Stimulated activated naive CD4-positive, alpha-beta T cell treated with Interleukin-2 at 50 U/mL for 16 hours (primary cell): Measurements from ENCODE around the gene SEC14L6.
"Not testable (repeated sequence)": the region's sequence is repeated elsewhere in the genome, so short reads cannot be mapped to it uniquely, and the experiment has no call there.

Experiments used
- DNase-seq: peaks from one replicate; lab custom pipeline; 2025; lab: John Stamatoyannopoulos, UW

The SEC14L6 gene

GRCh38 chr22:30546616-30547015, at the start of gene SEC14L6:
SEC14L6 (minus strand) TSS chr22:30546741; CDS start chr22:30546682, 59 bp downstream.
- DNase-seq, result no peak

DNA sequence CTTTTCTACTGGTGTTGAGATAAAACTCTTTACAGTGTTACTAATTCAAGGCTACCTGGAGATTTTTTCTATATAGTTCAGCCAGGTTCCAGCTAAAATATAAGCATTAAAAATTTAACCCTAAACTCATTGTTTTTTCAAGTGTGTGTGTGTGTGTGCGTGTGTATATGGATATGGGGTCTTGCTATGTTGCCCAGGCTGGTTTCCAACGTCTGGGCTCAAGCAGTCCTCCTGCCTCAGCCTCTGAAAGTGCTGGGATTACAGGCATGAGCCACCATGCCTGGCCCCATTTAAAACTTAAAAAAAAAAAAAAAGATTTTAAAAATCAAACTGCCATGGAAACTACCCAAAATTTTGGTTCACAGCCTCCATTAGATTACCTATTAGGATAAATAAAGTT, 49.7 kb upstream of the SEC14L6 start:
- DNase-seq, result no peak

GRCh38 chr22:30592360-30592713, 45.8 kb upstream of the SEC14L6 start:
- not testable (repeated sequence) for DNase-seq

GRCh38 chr22:30591588-30592359, 45.2 kb upstream of the SEC14L6 start, which contains the start of gene PES1:
PES1 (minus strand) TSS chr22:30591910; CDS start chr22:30591833, 77 bp downstream.
- peak; percentile 92 for DNase-seq

DNA sequence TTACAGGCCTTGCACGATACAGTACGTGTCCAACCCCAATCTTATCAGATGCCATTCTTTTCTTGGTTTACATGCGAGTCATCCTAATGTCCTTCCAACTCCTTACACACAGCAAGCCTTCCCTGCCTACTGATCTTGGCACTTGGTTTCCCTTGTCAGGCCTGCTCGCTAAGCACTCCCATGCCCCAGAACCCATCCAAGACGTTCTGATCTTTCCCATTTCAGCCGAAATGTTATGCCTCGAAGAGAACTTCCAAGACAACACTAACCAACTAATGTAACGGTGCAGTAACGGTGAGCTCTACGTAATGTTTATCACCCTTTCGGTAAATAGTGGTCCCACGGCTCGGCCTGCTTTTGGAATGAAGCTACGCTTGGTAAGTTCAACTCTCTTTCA, 44.6 kb upstream of the SEC14L6 start:
- no peak for DNase-seq

- no peak for DNase-seq
Measured at GRCh38 chr22:30586414-30586813, 39.9 kb upstream of the SEC14L6 start.

DNA sequence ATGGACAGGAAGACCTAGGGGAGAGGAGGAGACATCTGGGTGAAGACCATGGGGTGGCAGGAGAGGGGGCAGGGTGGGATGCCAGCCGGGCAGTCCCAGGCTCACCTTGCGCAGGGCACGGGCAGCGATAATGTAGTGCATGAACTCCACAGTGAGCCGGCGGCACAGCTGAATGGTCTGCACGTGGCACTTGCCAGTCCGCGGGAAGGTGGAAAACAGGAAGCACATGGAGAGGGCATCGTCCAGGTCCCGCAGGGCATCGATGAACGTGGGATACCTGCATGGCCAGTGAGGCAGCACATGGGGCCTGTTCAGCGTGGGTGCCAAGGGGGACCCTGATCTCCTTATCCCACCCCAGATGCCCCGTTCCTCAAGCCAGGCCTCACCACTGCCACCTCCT, 37.9 kb upstream of the SEC14L6 start:
- no peak for DNase-seq

- no peak for DNase-seq
Measured at GRCh38 chr22:30582788-30583545, 36.4 kb upstream of the SEC14L6 start.

GRCh38 chr22:30582051-30582450, 35.5 kb upstream of the SEC14L6 start:
- no peak for DNase-seq

DNA sequence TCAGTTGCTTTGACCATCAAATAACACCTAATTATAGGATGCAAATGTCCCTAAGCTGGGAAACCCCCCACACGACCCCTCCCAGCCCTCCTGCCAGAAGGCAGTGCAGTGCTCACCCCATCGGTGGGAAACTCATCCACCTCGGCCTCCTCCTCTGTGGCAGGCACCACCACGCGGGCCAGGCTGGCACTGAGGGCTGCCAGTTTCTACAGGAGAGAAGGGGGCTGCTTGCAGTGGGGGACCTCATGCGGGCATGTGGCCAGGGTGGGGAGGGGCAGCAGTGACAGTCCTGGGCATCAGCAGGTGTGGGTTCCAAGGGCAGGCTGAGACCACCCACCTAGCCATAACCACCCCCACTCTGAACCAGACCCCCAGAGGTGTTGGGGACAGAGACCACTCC, 34.4 kb upstream of the SEC14L6 start:
- no peak for DNase-seq

- DNase-seq, result no peak
Measured at GRCh38 chr22:30578481-30578880, 31.9 kb upstream of the SEC14L6 start.

- no peak for DNase-seq
Measured at GRCh38 chr22:30575859-30576258, 29.3 kb upstream of the SEC14L6 start.

DNA sequence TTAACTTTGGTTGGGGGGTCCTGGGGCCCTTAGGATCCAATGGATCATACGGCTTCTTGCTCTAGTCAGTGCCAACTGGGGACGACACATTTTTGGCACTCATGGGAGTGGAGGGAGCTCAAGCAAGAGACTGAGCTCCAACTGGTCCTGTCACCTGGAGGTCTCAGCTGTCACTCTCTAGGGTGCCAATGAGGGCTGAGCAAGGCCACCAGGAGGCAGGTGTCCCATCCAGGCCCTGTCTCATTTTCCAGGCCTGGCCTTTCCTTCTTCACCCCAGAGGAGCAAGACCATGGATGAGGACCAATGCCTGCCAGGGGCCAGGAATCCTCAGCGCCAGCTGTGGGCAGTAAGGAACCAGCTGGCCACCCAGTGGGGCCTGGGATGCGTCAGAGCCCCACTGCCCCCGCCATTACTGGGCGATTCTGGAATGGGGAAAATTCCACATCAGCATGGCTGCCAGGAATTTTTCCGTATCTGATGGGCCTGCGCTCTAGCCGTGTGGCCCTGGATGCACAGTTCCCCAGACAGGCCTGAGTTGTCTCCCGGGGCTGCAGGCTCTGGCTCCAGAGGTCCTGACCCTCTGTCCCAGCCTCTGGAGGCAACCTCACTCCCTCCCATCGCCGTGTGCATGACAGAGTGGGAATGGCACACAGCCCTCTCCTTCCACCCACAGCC, 28.6 kb upstream of the SEC14L6 start:
- no peak for DNase-seq

- no peak for DNase-seq
Measured at GRCh38 chr22:30574095-30574981, 27.8 kb upstream of the SEC14L6 start, which contains the start of gene GAL3ST1. GAL3ST1 (minus strand) TSS chr22:30574665; CDS start chr22:30557392, 17,273 bp downstream.

GRCh38 chr22:30573594-30574094, 27.1 kb upstream of the SEC14L6 start:
- DNase-seq, result no peak

DNA sequence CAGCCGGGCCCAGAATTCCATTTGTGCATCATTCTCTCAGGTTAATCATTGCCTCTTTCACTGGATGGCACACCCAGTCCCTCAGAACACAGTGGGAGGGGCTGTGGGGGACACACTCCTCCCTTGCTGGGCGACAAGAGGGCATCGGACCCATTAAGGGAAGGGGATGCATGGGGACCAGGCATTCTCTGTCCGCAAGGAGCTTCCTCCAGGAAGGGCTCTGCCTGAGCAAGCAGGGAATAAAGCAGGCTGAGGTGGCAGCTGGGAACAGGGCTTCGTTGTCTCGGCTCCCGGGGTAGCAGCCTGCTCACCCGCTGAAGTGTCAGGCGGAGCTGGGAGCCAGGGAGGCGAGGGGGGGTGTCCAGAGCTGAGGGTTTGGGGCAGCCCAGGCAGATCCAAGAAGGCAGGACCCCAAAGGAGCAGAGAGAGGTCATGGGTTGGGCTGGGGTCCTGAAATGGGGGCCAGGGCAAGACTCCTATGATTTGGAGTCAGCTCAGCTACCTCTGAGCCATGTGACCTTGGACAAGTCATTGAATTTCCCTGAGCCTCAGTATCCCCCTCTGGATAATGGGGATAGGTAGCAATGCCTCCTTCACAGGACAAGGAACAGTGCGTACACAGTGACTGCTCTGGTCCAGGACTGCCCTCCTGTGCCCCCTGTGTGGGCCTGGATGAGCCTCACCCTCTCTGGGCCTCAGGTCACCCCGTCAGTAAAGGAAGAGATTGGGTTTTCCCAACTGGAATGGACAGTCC, 26.5 kb upstream of the SEC14L6 start:
- DNase-seq, result no peak

DNA sequence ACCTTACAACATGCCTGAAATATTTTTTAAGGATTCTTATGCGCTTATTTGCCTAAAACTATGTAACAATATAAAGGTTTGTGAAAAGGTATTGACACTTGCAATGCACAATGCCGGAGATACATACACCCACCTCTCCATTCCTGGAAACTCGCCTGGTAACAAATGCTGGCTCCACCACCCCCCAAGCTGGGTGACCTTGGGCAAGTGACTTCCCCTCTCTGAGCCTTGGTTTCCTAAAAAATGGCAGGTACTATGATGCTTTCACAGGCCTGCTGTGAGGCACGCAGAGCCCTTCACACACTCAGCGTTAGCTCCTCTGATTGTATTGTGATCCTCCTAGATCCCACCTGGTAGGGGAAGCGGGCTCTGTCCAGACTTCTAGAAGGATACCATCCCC, 25.7 kb upstream of the SEC14L6 start:
- no peak for DNase-seq

DNA sequence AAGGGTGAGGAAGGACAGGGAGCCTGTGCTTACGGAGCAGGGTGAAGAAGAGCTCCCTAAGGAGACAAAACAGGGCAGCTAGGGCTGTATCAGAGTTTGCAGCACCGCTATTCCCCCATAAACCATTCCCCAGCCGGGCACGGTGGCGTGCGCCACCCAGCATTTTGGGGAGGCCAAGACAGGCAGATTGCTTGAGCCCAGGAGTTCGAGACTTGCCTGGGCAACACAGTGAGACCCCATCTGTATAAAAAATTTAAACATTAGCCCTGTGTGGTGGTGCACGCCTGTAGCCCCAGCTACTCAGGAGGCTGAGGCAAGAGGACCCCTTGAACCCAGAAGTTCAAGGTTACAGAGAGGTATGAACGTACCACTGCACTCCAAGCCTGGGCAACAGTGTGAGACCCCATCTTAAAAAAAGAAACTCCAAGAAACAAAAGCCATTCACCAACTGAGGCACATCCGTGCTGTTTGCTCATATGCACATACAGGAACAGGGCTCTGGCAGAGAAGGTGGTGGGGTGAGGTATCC, 23.2 kb upstream of the SEC14L6 start:
- DNase-seq, result no peak

GRCh38 chr22:30568137-30568805, 21.7 kb upstream of the SEC14L6 start:
- DNase-seq, result no peak

DNA sequence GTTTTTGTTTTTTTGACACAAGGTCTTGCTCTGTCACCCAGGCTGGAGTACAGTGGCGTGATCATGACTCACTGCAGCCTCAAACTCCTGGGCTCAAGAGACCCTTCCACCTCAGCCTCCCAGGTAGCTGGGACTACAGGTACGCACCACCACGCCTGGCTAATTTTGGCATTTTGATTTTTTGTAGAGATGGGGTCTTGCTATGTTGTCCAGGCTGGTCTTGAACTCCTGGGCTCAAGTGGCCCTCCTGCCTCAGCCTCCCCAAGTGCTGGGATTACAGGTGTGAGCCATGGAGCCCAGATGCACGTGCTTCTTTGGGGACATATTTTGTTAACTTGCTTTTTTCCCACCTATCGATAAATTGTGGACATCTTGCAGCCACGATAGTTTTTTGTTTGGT, 20.7 kb upstream of the SEC14L6 start:
- not testable (repeated sequence) for DNase-seq
